Panc1 (cell line): Measurements from ENCODE around the gene INPP5D.

ENCODE experiments used
- CTCF ChIP-seq: fragments of 450-650 bp; IDR thresholded peaks from 2 replicates; pipeline ENCODE4 v1.5.1; 2017; ENCODE audit warnings: mild to moderate bottlenecking
- POLR2AphosphoS5 ChIP-seq: IDR thresholded peaks from 2 replicates; pipeline ENCODE4 v1.6.1; 2012; ENCODE audit warnings: mild to moderate bottlenecking, low read depth, low read length, moderate library complexity
- REST ChIP-seq, 2 experiments: IDR thresholded peaks; 2 replicates each; pipeline ENCODE4 v1.6.1; 2011 to 2012; ENCODE audit warnings: low read depth in 2 of 2, control low read depth in 1 of 2, low read length in 1 of 2, mild to moderate bottlenecking in 1 of 2, moderate library complexity in 1 of 2; ENCODE audit not compliant: insufficient read depth in 1 of 2
- SIN3A ChIP-seq: IDR thresholded peaks from 2 replicates; pipeline ENCODE4 v1.6.1; 2012; ENCODE audit warnings: low read depth, mild to moderate bottlenecking, low read length, moderate library complexity, borderline replicate concordance; ENCODE audit not compliant: insufficient read depth
- TCF7L2 ChIP-seq: IDR thresholded peaks from 2 replicates; pipeline ENCODE4 v1.6.1; 2011; ENCODE audit warnings: mild to moderate bottlenecking, low read depth, low read length, inconsistent platforms

- TF ChIP-seq REST (IDR thresholded peaks at IDR 0.05; ENCODE audit: insufficient read depth in 1 of 2, low read depth in 2 of 2, low read length in 1 of 2) (no peak), POLR2AphosphoS5 (no peak), CTCF (no peak), SIN3A (no peak), TCF7L2 (no peak)
Observed at GRCh38 chr2:233015019-233015645, 45.0 kb upstream of the INPP5D start.
